NCI-H1092 (cell line): ENCODE measurements around the gene KLHDC10.
"Not testable (repeated sequence)": the region's sequence is repeated elsewhere in the genome, so short reads cannot be mapped to it uniquely, and the experiment has no call there.

Experiments
- DNase-seq: peaks from one replicate; lab custom pipeline; 2025; lab: John Stamatoyannopoulos, UW

The KLHDC10 gene

GRCh38 chr7:130079846-130080394, 9.6 kb downstream of the KLHDC10 start:
- no peak for DNase-seq

GRCh38 chr7:130083497-130083896, 13.2 kb downstream of the KLHDC10 start:
- DNase-seq = not testable (repeated sequence)

GRCh38 chr7:130084037-130084875, 13.9 kb downstream of the KLHDC10 start:
- no peak for DNase-seq

- DNase-seq = not testable (repeated sequence)
These were observed 14.9 kb downstream of the KLHDC10 start for GRCh38 chr7:130085235-130085634.

- no peak for DNase-seq
These were observed 16.6 kb downstream of the KLHDC10 start for GRCh38 chr7:130086938-130087337.

- no peak for DNase-seq
These were observed 17.0 kb downstream of the KLHDC10 start for GRCh38 chr7:130087364-130087763.

GRCh38 chr7:130090745-130091532, 20.6 kb downstream of the KLHDC10 start:
- DNase-seq = no peak

GRCh38 chr7:130091999-130092398, 21.7 kb downstream of the KLHDC10 start:
- no peak for DNase-seq

GRCh38 chr7:130092598-130092997, 22.3 kb downstream of the KLHDC10 start:
- DNase-seq = no peak

- DNase-seq = no peak
These were observed 25.5 kb downstream of the KLHDC10 start for GRCh38 chr7:130095812-130096211.

- DNase-seq = no peak
These were observed 26.0 kb downstream of the KLHDC10 start for GRCh38 chr7:130096243-130096827.

- no peak for DNase-seq
These were observed 29.0 kb downstream of the KLHDC10 start for GRCh38 chr7:130099331-130099730.

GRCh38 chr7:130102588-130102987, 32.3 kb downstream of the KLHDC10 start:
- DNase-seq = no peak

GRCh38 chr7:130107949-130108674, 37.8 kb downstream of the KLHDC10 start:
- no peak for DNase-seq

- DNase-seq = no peak
These were observed 38.5 kb downstream of the KLHDC10 start for GRCh38 chr7:130108809-130109208.

GRCh38 chr7:130112093-130112492, 41.8 kb downstream of the KLHDC10 start:
- no peak for DNase-seq

- no peak for DNase-seq
These were observed 42.5 kb downstream of the KLHDC10 start for GRCh38 chr7:130112662-130113425.

GRCh38 chr7:130113426-130113805, 43.1 kb downstream of the KLHDC10 start:
- not testable (repeated sequence) for DNase-seq

- DNase-seq = no peak
These were observed 43.6 kb downstream of the KLHDC10 start for GRCh38 chr7:130113887-130114286.

GRCh38 chr7:130114374-130114773, 44.0 kb downstream of the KLHDC10 start:
- no peak for DNase-seq

GRCh38 chr7:130114776-130115175, 44.4 kb downstream of the KLHDC10 start:
- no peak for DNase-seq
